Measurements from ENCODE around the gene KARS1.

DNA sequence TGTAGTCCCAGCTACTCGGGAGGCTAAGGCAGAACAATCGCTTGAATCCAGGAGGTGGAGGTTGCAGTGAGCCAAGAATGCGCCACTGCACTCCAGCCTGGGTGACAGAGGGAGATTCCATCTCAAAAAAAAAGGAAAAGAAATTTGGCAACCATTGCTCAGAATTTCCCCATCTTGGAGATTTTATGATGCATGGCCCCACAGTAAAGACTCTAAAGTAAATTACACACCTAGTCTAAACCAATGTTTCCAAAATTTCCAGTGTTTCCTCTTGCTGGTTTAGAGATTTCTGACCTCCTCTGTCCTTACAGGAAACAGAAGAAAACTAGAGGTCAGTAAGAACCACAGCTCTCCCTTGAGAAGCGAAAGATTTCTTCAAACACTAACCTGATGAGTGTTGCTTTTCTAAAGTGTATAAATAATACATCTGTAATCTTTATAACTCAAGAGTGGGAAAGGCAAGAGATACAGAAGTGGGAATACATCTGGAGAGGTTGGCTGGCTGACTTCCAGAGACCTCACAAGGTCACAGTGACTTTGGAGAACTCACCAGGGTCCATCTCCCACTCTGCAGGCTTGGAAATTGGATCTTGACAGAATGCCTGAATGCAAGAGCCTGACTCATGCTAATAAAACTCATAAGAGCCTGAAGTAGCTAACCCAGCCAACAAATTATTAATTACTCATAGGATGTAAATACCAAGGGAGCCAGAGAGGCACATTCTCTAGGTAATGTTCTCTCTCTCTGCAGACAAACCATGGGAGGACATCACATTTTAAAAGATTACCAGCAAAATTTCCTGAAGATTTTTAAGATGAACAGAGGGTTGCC, 33.2 kb downstream of the KARS1 start:
- TF ChIP-seq EZH2phosphoT487 (IDR thresholded peaks at IDR 0.05; ENCODE audit: insufficient read depth, low read depth) (no peak), EZH2 (IDR thresholded peaks at IDR 0.05; ENCODE audit: insufficient read depth, poor library complexity, severe bottlenecking) (no peak)

Data from GM23248 (cell line).